Measurements from ENCODE around the gene PIP5K1B. TPM values are rescaled to one million over a fixed set of nuclear protein-coding genes. Genes with fewer than 3 reads are reported as not detected.

PIP5K1B gene
- total and polyA plus RNA-seq, 10 of the 15 experiments (the other 5 are each of a cell fraction or from before 2014, with no cell fraction given) = 6.8 to 16.3 (median 10.6) TPM

- TF ChIP-seq CEBPZ (IDR thresholded peaks at IDR 0.05; ENCODE audit: low read depth, low read length) (no peak), MXI1 (IDR thresholded peaks at IDR 0.05; ENCODE audit: low read depth, low read length) (no peak), ATF7 (IDR thresholded peaks at IDR 0.05; ENCODE audit: low read depth) (peak; percentile 62), HDGF (IDR thresholded peaks at IDR 0.05) (peak; percentile 92), FOXK2 (IDR thresholded peaks at IDR 0.05) (no peak), RCOR1 (conservative IDR thresholded peaks at IDR 0.05; ENCODE audit: low read depth, low read length) (no peak), EED (IDR thresholded peaks at IDR 0.05; ENCODE audit: low read depth) (peak; percentile 71), SMAD5 (IDR thresholded peaks at IDR 0.05; ENCODE audit: low read depth) (no peak), LARP7 (IDR thresholded peaks at IDR 0.05) (no peak), SIN3A (IDR thresholded peaks at IDR 0.05; ENCODE audit: low read depth, low read length) (no peak)
- TF ChIP-seq, protein P1, sequence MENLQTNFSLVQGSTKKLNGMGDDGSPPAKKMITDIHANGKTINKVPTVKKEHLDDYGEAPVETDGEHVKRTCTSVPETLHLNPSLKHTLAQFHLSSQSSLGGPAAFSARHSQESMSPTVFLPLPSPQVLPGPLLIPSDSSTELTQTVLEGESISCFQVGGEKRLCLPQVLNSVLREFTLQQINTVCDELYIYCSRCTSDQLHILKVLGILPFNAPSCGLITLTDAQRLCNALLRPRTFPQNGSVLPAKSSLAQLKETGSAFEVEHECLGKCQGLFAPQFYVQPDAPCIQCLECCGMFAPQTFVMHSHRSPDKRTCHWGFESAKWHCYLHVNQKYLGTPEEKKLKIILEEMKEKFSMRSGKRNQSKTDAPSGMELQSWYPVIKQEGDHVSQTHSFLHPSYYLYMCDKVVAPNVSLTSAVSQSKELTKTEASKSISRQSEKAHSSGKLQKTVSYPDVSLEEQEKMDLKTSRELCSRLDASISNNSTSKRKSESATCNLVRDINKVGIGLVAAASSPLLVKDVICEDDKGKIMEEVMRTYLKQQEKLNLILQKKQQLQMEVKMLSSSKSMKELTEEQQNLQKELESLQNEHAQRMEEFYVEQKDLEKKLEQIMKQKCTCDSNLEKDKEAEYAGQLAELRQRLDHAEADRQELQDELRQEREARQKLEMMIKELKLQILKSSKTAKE (IDR thresholded peaks at IDR 0.05; ENCODE audit: low read depth, poor library complexity, severe bottlenecking) = peak; percentile 78
- TF ChIP-seq, protein P2, sequence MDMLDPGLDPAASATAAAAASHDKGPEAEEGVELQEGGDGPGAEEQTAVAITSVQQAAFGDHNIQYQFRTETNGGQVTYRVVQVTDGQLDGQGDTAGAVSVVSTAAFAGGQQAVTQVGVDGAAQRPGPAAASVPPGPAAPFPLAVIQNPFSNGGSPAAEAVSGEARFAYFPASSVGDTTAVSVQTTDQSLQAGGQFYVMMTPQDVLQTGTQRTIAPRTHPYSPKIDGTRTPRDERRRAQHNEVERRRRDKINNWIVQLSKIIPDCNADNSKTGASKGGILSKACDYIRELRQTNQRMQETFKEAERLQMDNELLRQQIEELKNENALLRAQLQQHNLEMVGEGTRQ (IDR thresholded peaks at IDR 0.05; ENCODE audit: borderline replicate concordance, low read depth, low read length) = no peak
- TF ChIP-seq, protein P3, sequence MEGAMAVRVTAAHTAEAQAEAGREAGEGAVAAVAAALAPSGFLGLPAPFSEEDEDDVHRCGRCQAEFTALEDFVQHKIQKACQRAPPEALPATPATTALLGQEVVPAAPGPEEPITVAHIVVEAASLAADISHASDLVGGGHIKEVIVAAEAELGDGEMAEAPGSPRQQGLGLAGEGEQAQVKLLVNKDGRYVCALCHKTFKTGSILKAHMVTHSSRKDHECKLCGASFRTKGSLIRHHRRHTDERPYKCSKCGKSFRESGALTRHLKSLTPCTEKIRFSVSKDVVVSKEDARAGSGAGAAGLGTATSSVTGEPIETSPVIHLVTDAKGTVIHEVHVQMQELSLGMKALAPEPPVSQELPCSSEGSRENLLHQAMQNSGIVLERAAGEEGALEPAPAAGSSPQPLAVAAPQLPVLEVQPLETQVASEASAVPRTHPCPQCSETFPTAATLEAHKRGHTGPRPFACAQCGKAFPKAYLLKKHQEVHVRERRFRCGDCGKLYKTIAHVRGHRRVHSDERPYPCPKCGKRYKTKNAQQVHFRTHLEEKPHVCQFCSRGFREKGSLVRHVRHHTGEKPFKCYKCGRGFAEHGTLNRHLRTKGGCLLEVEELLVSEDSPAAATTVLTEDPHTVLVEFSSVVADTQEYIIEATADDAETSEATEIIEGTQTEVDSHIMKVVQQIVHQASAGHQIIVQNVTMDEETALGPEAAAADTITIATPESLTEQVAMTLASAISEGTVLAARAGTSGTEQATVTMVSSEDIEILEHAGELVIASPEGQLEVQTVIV (IDR thresholded peaks at IDR 0.05; ENCODE audit: borderline replicate concordance, partially characterized antibody) = no peak
- TF ChIP-seq, protein P4, sequence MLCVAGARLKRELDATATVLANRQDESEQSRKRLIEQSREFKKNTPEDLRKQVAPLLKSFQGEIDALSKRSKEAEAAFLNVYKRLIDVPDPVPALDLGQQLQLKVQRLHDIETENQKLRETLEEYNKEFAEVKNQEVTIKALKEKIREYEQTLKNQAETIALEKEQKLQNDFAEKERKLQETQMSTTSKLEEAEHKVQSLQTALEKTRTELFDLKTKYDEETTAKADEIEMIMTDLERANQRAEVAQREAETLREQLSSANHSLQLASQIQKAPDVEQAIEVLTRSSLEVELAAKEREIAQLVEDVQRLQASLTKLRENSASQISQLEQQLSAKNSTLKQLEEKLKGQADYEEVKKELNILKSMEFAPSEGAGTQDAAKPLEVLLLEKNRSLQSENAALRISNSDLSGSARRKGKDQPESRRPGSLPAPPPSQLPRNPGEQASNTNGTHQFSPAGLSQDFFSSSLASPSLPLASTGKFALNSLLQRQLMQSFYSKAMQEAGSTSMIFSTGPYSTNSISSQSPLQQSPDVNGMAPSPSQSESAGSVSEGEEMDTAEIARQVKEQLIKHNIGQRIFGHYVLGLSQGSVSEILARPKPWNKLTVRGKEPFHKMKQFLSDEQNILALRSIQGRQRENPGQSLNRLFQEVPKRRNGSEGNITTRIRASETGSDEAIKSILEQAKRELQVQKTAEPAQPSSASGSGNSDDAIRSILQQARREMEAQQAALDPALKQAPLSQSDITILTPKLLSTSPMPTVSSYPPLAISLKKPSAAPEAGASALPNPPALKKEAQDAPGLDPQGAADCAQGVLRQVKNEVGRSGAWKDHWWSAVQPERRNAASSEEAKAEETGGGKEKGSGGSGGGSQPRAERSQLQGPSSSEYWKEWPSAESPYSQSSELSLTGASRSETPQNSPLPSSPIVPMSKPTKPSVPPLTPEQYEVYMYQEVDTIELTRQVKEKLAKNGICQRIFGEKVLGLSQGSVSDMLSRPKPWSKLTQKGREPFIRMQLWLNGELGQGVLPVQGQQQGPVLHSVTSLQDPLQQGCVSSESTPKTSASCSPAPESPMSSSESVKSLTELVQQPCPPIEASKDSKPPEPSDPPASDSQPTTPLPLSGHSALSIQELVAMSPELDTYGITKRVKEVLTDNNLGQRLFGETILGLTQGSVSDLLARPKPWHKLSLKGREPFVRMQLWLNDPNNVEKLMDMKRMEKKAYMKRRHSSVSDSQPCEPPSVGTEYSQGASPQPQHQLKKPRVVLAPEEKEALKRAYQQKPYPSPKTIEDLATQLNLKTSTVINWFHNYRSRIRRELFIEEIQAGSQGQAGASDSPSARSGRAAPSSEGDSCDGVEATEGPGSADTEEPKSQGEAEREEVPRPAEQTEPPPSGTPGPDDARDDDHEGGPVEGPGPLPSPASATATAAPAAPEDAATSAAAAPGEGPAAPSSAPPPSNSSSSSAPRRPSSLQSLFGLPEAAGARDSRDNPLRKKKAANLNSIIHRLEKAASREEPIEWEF (IDR thresholded peaks at IDR 0.05; ENCODE audit: insufficient replicate concordance, low read depth, low read length) = no peak
Observed at GRCh38 chr9:68802525-68803015, 97.5 kb downstream of the PIP5K1B start (continued).
